HG03378 (cell line): ENCODE data around the gene WLS.

Experiments
- ATAC-seq: cut with Tn5 transposase; IDR thresholded peaks from one replicate; pipeline ENCODE4 v1.9.1; 2021; ENCODE audit warnings: mild to moderate bottlenecking, moderate library complexity; ENCODE audit not compliant: unreplicated experiment

The WLS gene

GRCh38 chr1:68228851-68229250 is 3.5 kb downstream of the WLS start:
- ATAC-seq, result no peak

- ATAC-seq, result no peak
Measured at GRCh38 chr1:68227598-68227997, 4.7 kb downstream of the WLS start.

GRCh38 chr1:68225781-68226180 is 6.5 kb downstream of the WLS start:
- ATAC-seq, result no peak

GRCh38 chr1:68223687-68224086 is 8.6 kb downstream of the WLS start:
- no peak for ATAC-seq

- ATAC-seq, result no peak
Measured at GRCh38 chr1:68221980-68222373, 10.3 kb downstream of the WLS start.

GRCh38 chr1:68221001-68221979 is 11.0 kb downstream of the WLS start:
- ATAC-seq, result no peak

GRCh38 chr1:68220420-68220819 is 11.9 kb downstream of the WLS start:
- ATAC-seq, result no peak

GRCh38 chr1:68218490-68218889 is 13.8 kb downstream of the WLS start:
- no peak for ATAC-seq

GRCh38 chr1:68217618-68218017 is 14.7 kb downstream of the WLS start:
- no peak for ATAC-seq

- ATAC-seq, result no peak
Measured at GRCh38 chr1:68217060-68217554, 15.2 kb downstream of the WLS start.

- no peak for ATAC-seq
Measured at GRCh38 chr1:68216089-68216772, 16.1 kb downstream of the WLS start.

- ATAC-seq, result no peak
Measured at GRCh38 chr1:68213843-68214242, 18.5 kb downstream of the WLS start.

GRCh38 chr1:68211761-68212380 is 20.5 kb downstream of the WLS start:
- no peak for ATAC-seq

GRCh38 chr1:68210829-68211228 is 21.5 kb downstream of the WLS start:
- ATAC-seq, result no peak

GRCh38 chr1:68210027-68210426 is 22.3 kb downstream of the WLS start:
- ATAC-seq, result no peak

- ATAC-seq, result no peak
Measured at GRCh38 chr1:68206848-68207689, 25.3 kb downstream of the WLS start.

GRCh38 chr1:68205794-68206358 is 26.4 kb downstream of the WLS start:
- ATAC-seq, result no peak

GRCh38 chr1:68204977-68205630 is 27.2 kb downstream of the WLS start:
- no peak for ATAC-seq

- ATAC-seq, result no peak
Measured at GRCh38 chr1:68202239-68202832, 30.0 kb downstream of the WLS start.
